HFFc6 (cell line): ENCODE results near the gene B3GLCT. TPM values are rescaled to one million over a fixed set of nuclear protein-coding genes. Genes with fewer than 3 reads are reported as not detected.
"Not testable (repeated sequence)": the region's sequence is repeated elsewhere in the genome, so short reads cannot be mapped to it uniquely, and the experiment has no call there.

Source experiments
- DNase-seq: peaks from one replicate; pipeline ENCODE4 v3.0.0-alpha.2; 2018
- H3K27ac Mint-ChIP-seq: 2 replicates; pipeline ENCODE4 v1.8.0; 2020; ENCODE audit warnings: mild to moderate bottlenecking, mixed read lengths
- H3K27me3 Mint-ChIP-seq: 2 replicates; pipeline ENCODE4 v1.8.0; 2021; ENCODE audit warnings: mild to moderate bottlenecking, moderate library complexity, mixed read lengths; ENCODE audit not compliant: insufficient read depth
- H3K36me3 Mint-ChIP-seq: 2 replicates; pipeline ENCODE4 v1.8.0; 2021; ENCODE audit warnings: low read depth, mixed read lengths
- H3K4me1 Mint-ChIP-seq: 2 replicates; pipeline ENCODE4 v1.8.0; 2020; ENCODE audit warnings: low read depth, mixed read lengths
- H3K4me3 Mint-ChIP-seq: 2 replicates; pipeline ENCODE4 v1.8.0; 2020; ENCODE audit warnings: mild to moderate bottlenecking, moderate library complexity, mixed read lengths
- H3K9me3 Mint-ChIP-seq: 2 replicates; pipeline ENCODE4 v1.8.0; 2020; ENCODE audit warnings: mild to moderate bottlenecking, mixed read lengths
- total RNA-seq, 6 experiments: library from RNA; stranded (reverse); fragmentation: NEBNext Ultra II Directional; extraction: Animal tissue kit (Norgen Biotek cat#: 25700); gene quantifications; 2 replicates in 1 of 6; 3 replicates in 5 of 6; pipeline ENCODE4 v1.2.3, GENCODE V29; 2021
- TF ChIP-seq, protein P1 (sequence below): fragments of 200-600 bp; sonication (generic); IDR thresholded peaks from 2 replicates; pipeline ENCODE4 v1.5.0; 2021; ENCODE audit warnings: antibody characterized with exemption, mild to moderate bottlenecking

B3GLCT gene
- total RNA-seq, 6 experiments from 2014 or later = 5.0 to 7.5 (median 6.9) TPM

DNA sequence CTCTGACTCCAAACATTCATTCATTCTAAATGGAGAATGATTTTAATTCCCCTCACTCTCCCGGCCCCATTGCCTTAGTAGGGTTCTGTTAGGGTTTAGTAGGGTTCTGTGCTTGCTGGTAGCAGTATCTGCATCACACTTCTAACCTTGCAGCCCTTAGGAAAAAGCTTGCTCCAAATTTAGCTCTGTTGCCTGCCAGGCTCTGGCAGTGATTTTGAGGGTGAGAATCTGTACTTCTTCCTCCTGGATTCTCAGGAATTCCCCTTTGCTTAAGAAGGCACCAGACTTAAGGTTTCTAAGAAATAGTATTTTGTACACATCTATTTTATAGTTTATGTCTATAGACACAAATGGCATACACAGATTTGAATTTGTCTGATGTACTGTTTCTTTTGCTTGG, 14.7 kb downstream of the B3GLCT start:
- TF ChIP-seq, protein P1, sequence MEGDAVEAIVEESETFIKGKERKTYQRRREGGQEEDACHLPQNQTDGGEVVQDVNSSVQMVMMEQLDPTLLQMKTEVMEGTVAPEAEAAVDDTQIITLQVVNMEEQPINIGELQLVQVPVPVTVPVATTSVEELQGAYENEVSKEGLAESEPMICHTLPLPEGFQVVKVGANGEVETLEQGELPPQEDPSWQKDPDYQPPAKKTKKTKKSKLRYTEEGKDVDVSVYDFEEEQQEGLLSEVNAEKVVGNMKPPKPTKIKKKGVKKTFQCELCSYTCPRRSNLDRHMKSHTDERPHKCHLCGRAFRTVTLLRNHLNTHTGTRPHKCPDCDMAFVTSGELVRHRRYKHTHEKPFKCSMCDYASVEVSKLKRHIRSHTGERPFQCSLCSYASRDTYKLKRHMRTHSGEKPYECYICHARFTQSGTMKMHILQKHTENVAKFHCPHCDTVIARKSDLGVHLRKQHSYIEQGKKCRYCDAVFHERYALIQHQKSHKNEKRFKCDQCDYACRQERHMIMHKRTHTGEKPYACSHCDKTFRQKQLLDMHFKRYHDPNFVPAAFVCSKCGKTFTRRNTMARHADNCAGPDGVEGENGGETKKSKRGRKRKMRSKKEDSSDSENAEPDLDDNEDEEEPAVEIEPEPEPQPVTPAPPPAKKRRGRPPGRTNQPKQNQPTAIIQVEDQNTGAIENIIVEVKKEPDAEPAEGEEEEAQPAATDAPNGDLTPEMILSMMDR = no peak
- H3K36me3 Mint-ChIP-seq = peaks cover 7% of the 10 kb centered on the region; the same call in 1 of the 2 replicates

GRCh38 chr13:31216916-31217315, 17.1 kb downstream of the B3GLCT start:
- peak; percentile 25 for DNase-seq
- not testable (repeated sequence) for H3K9me3 Mint-ChIP-seq, H3K36me3 Mint-ChIP-seq, H3K27me3 Mint-ChIP-seq, H3K27ac Mint-ChIP-seq, H3K4me3 Mint-ChIP-seq
- peaks cover 35% of the 10 kb centered on the region for H3K4me1 Mint-ChIP-seq

More for the DNA sequence above, 14.7 kb downstream of the B3GLCT start:
- Mint-ChIP-seq H3K9me3 (no peaks in the 10 kb centered on the region), H3K4me1 (peaks cover 24% of the 10 kb centered on the region), H3K4me3 (peak overlapping the region; percentile 33; the same call in 1 of the 2 replicates), H3K27me3 (no peaks in the 10 kb centered on the region), H3K27ac (no peak overlapping the region)
- DNase-seq = no peak

- Mint-ChIP-seq H3K9me3 (no peaks in the 10 kb centered on the region), H3K27me3 (no peaks in the 10 kb centered on the region), H3K27ac (no peak overlapping the region), H3K36me3 (peaks cover 7% of the 10 kb centered on the region; the same call in 1 of the 2 replicates), H3K4me3 (no peak overlapping the region), H3K4me1 (peaks cover 20% of the 10 kb centered on the region; the same call in 1 of the 2 replicates)
- DNase-seq = no peak
- TF ChIP-seq, protein P1 = no peak
Observed at GRCh38 chr13:31219909-31220598, 20.3 kb downstream of the B3GLCT start.

DNA sequence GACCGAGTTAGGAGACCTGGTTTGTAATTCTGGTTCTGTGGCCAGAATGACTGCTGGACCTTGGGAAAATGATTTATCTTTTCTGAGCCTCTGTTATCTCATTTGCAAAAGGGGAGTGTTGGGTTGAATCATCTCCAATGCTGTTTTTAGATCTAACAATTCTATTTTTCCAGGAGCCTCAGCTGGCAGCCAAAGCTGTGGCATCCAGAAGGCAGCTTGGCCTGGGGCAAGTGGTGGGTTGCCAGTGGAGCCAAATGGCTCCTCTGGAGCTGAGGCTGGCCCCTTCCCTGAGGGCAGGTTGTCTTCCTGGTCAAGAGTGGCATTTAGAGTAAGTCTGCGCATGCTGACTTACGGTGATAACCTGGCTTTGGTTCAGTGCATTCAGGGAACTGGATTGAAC, 21.3 kb downstream of the B3GLCT start:
- TF ChIP-seq, protein P1 = no peak
- Mint-ChIP-seq H3K4me3 (no peak overlapping the region), H3K9me3 (no peaks in the 10 kb centered on the region), H3K27me3 (no peaks in the 10 kb centered on the region), H3K36me3 (peaks cover 7% of the 10 kb centered on the region; the same call in 1 of the 2 replicates), H3K4me1 (peaks cover 22% of the 10 kb centered on the region), H3K27ac (no peak overlapping the region)
- no peak for DNase-seq

GRCh38 chr13:31223215-31223614, 23.4 kb downstream of the B3GLCT start:
- Mint-ChIP-seq H3K27ac (no peak overlapping the region), H3K4me1 (peaks cover 29% of the 10 kb centered on the region), H3K9me3 (no peaks in the 10 kb centered on the region), H3K36me3 (no peaks in the 10 kb centered on the region), H3K4me3 (no peak overlapping the region), H3K27me3 (no peaks in the 10 kb centered on the region)
- DNase-seq = no peak
- TF ChIP-seq, protein P1 = no peak

DNA sequence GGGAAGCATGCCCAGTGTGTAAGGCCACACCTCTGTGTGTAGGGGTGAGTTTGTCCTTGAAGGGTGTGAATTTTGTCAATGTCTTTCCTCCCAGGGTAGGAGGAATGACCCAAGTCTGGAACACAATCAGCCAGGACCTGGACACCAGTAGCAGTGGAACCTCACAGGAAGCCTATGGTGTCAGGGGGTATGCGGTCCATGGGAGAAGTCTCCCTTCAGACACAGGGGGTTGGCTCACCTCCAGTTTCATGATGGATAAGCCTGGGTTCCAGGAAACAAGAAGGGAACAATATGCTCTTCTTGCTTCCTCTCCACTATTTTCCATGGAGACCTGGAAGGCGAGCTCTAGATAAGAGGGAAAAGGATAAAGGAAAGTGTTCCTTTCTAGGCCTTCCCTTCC, 23.9 kb downstream of the B3GLCT start:
- DNase-seq = no peak
- no peak overlapping the region for H3K27ac Mint-ChIP-seq
- no peaks in the 10 kb centered on the region for H3K36me3 Mint-ChIP-seq
- no peak overlapping the region for H3K4me3 Mint-ChIP-seq
- H3K4me1 Mint-ChIP-seq = peaks cover 29% of the 10 kb centered on the region
- H3K9me3 Mint-ChIP-seq = no peaks in the 10 kb centered on the region
- H3K27me3 Mint-ChIP-seq = no peaks in the 10 kb centered on the region
- TF ChIP-seq, protein P1 = no peak
